ENCODE measurements around the gene MTUS2. TPM values are rescaled to one million over a fixed set of nuclear protein-coding genes. Genes with fewer than 3 reads are reported as not detected.

The MTUS2 gene
- total and polyA plus RNA-seq, 2 experiments from 2014 or later, result 0.27 to 0.38 TPM

GRCh38 chr13:28826368-28826767, 6.2 kb downstream of the MTUS2 start (continued):
- no peak for TF ChIP-seq CTCF (conservative IDR thresholded peaks at IDR 0.05; ENCODE audit: low read depth in 2 of 2)

GRCh38 chr13:28830580-28830979, 10.4 kb downstream of the MTUS2 start:
- ATAC-seq (no peak), DNase-seq (ENCODE audit: low spot score) (no peak)
- no peaks in the 10 kb centered on the region; the same call in 1 of the 2 replicates for H3K9me2 ChIP-seq (ENCODE audit: insufficient read depth)
- Mint-ChIP-seq H3K4me1 (no peaks in the 10 kb centered on the region), H3K27ac (no peak overlapping the region), H3K36me3 (ENCODE audit: low read depth) (peaks cover 20% of the 10 kb centered on the region; the same call in 2 of the 3 replicates), H3K27me3 (ENCODE audit: insufficient read depth, low read depth, poor library complexity) (peaks cover 4% of the 10 kb centered on the region), H3K9me3 (peaks cover 47% of the 10 kb centered on the region), H3K4me3 (no peak overlapping the region)
- H3K27ac ChIP-seq (ENCODE audit: low read depth), result no peak overlapping the region
- no peaks in the 10 kb centered on the region for H3K79me2 ChIP-seq (replicated peaks; ENCODE audit: insufficient read depth)
- H3K4me2 ChIP-seq, result no peak overlapping the region
- H3K36me3 ChIP-seq (ENCODE audit: insufficient read depth), result no peaks in the 10 kb centered on the region
- no peaks in the 10 kb centered on the region for H4K20me1 ChIP-seq (replicated peaks; ENCODE audit: insufficient read depth)
- TF ChIP-seq ZNF462 (CRISPR knock-in tag; IDR thresholded peaks at IDR 0.05), result no peak
- no peak for TF ChIP-seq EZH2phosphoT487 (IDR thresholded peaks at IDR 0.05; ENCODE audit: unreplicated experiment)
- no peak for TF ChIP-seq STAT1 (IDR thresholded peaks at IDR 0.05; ENCODE audit: unreplicated experiment)
- TF ChIP-seq REST (IDR thresholded peaks at IDR 0.05; ENCODE audit: unreplicated experiment), result no peak
- no peak for TF ChIP-seq CREB1 (CRISPR knock-in tag; IDR thresholded peaks at IDR 0.05; ENCODE audit: low read depth)
- TF ChIP-seq CTCF (conservative IDR thresholded peaks at IDR 0.05; ENCODE audit: low read depth in 2 of 2), result no peak
- TF ChIP-seq POLR2AphosphoS5 (IDR thresholded peaks at IDR 0.05; ENCODE audit: low read depth), result no peak
- TF ChIP-seq ZNF114 (CRISPR knock-in tag; IDR thresholded peaks at IDR 0.05), result no peak
- TF ChIP-seq EZH2 (IDR thresholded peaks at IDR 0.05; ENCODE audit: low read depth, unreplicated experiment), result no peak
- H3F3A ChIP-seq (replicated peaks; ENCODE audit: low read depth), result no peaks in the 10 kb centered on the region
- H3K4me3 ChIP-seq, result no peak overlapping the region
- H2AFZ ChIP-seq, result no peak overlapping the region
- H3K4me1 ChIP-seq (ENCODE audit: insufficient read depth), result no peaks in the 10 kb centered on the region
- no peaks in the 10 kb centered on the region; the same call in 1 of the 2 replicates for H3K27me3 ChIP-seq (ENCODE audit: insufficient read depth)
